Gastroesophageal sphincter (tissue), 4 donors: ENCODE data around the gene GPR4. TPM values are rescaled to one million over a fixed set of nuclear protein-coding genes. Genes with fewer than 3 reads are reported as not detected.

Experiments used
- ATAC-seq: fragments of 150-250 bp; one replicate; pipeline ENCODE4 v1.9.1; 2016; ENCODE audit warnings: mild to moderate bottlenecking, moderate library complexity
- H3K27ac ChIP-seq, 4 donors: fragments of 200-600 bp; sonication (generic) in 3 of 4; 1 replicate in 3 of 4; 2 replicates in 1 of 4; pipeline ENCODE4 v1.5.1; 2016 to 2019
- H3K27me3 ChIP-seq: fragments of 200-600 bp; sonication (generic); one replicate; pipeline ENCODE4 v1.5.1; 2019
- H3K36me3 ChIP-seq, 2 donors: fragments of 200-600 bp; sonication (generic); one replicate each; pipeline ENCODE4 v1.5.1; 2019; ENCODE audit warnings: control low read depth in 1 of 2
- H3K4me1 ChIP-seq, 3 donors: fragments of 200-600 bp; sonication (generic); 1 replicate in 2 of 3; 2 replicates in 1 of 3; pipeline ENCODE4 v1.5.1; 2016 to 2019; ENCODE audit warnings: control low read depth in 2 of 3
- H3K4me3 ChIP-seq, 2 donors: fragments of 200-600 bp; sonication (generic); one replicate each; pipeline ENCODE4 v1.5.1; 2019; ENCODE audit warnings: mild to moderate bottlenecking in 1 of 2, moderate library complexity in 1 of 2
- H3K9me3 ChIP-seq, 3 donors: fragments of 200-600 bp; sonication (generic); one replicate each; pipeline ENCODE4 v1.5.1; 2017 to 2019; ENCODE audit warnings: control low read depth in 2 of 3
- CTCF ChIP-seq, 4 experiments: fragments of 200-600 bp in 2 of 4; fragments of 450-650 bp in 2 of 4; sonication (generic) in 1 of 4; IDR thresholded peaks; one replicate each; pipeline ENCODE4 v1.5.1; 2017 to 2019; ENCODE audit warnings: antibody characterized with exemption in 4 of 4, mild to moderate bottlenecking in 2 of 4, moderate library complexity in 2 of 4
- EP300 ChIP-seq: sonication (generic); formaldehyde crosslinking; IDR thresholded peaks from one replicate; pipeline ENCODE4 v1.6.1; 2017; ENCODE audit warnings: antibody characterized with exemption, mild to moderate bottlenecking
- POLR2A ChIP-seq, 2 donors: fragments of 450-650 bp; IDR thresholded peaks; one replicate each; pipeline ENCODE4 v1.6.1; 2017; ENCODE audit warnings: antibody characterized with exemption in 2 of 2, mild to moderate bottlenecking in 2 of 2, moderate library complexity in 1 of 2
- POLR2AphosphoS5 ChIP-seq: sonication (generic); formaldehyde crosslinking; IDR thresholded peaks from one replicate; pipeline ENCODE4 v1.6.1; 2017; ENCODE audit warnings: antibody characterized with exemption
- WGBS, 2 donors: methylation state at CpG; one replicate each; pipeline ENCODE4 v1.1.5; 2018; ENCODE audit warnings: low coverage in 1 of 2; 5-methylcytosine and 5-hydroxymethylcytosine counted together
- total RNA-seq, 4 donors: library from RNA; depleted of rRNA; stranded (reverse); fragments of >200 nt; gene quantifications; one replicate each; pipeline ENCODE4 v1.1.0, GENCODE V29; 2016

GPR4 gene
- total RNA-seq: 1 to 10 TPM in 3 of 4 donors, under 1 TPM in 1; 0.62 to 4.4 (median 2.8) TPM

- H3K9me3 ChIP-seq: no peaks in the 10 kb centered on the region
- H3K27ac ChIP-seq: peak within 1 kb of the TSS in 3 of 4 donors; percentile 38 to 74 (median 43)
- ATAC-seq: peak; percentile 44
- no peak for TF ChIP-seq POLR2AphosphoS5
- TF ChIP-seq CTCF (IDR thresholded peaks at IDR 0.05): no peak
- no peak for TF ChIP-seq POLR2A (IDR thresholded peaks at IDR 0.05)
- TF ChIP-seq EP300: no peak
- peak within 1 kb of the TSS; percentile 13 to 52 for H3K4me3 ChIP-seq
- WGBS, 2 donors: 0% methylated on average over 12 to 17 of the region's 52 CpGs
- H3K27me3 ChIP-seq: peaks cover 69% of the 10 kb centered on the region
- no peaks in the 10 kb centered on the region for H3K36me3 ChIP-seq
- H3K4me1 ChIP-seq: peaks cover 0 to 49% (median 0%) of the 10 kb centered on the region in 3 donors
Observed at GRCh38 chr19:45601524-45602374, at the start of gene GPR4. GPR4 (minus strand) TSS chr19:45602212; CDS start chr19:45591866, 10,346 bp downstream.

GRCh38 chr19:45650722-45651121 lies 48.7 kb upstream of the GPR4 start:
- ATAC-seq: no peak
- H3K4me1 ChIP-seq: peaks cover 0 to 7% (median 0%) of the 10 kb centered on the region in 3 donors
- TF ChIP-seq POLR2A (IDR thresholded peaks at IDR 0.05) (no peak), EP300 (no peak), POLR2AphosphoS5 (no peak), CTCF (IDR thresholded peaks at IDR 0.05) (no peak)
- no peak overlapping the region for H3K27ac ChIP-seq
- no peak overlapping the region for H3K4me3 ChIP-seq
- WGBS, 2 donors: 68 to 90% methylated on average over 3 of the region's 3 CpGs
- H3K9me3 ChIP-seq: no peaks in the 10 kb centered on the region
- peaks cover 33% of the 10 kb centered on the region for H3K27me3 ChIP-seq
- H3K36me3 ChIP-seq: no peaks in the 10 kb centered on the region

GRCh38 chr19:45646345-45646698 lies 44.3 kb upstream of the GPR4 start:
- H3K27me3 ChIP-seq: peaks cover 67% of the 10 kb centered on the region
- no peak for ATAC-seq
- peaks cover 0 to 41% (median 10%) of the 10 kb centered on the region in 3 donors for H3K4me1 ChIP-seq
- no peaks in the 10 kb centered on the region for H3K9me3 ChIP-seq
- 9 to 11% methylated on average over 8 of the region's 9 CpGs for WGBS, 2 donors
- no peak overlapping the region for H3K27ac ChIP-seq
- TF ChIP-seq CTCF (IDR thresholded peaks at IDR 0.05): no peak
- TF ChIP-seq EP300: no peak
- no peak for TF ChIP-seq POLR2A (IDR thresholded peaks at IDR 0.05)
- TF ChIP-seq POLR2AphosphoS5: no peak
- no peaks in the 10 kb centered on the region for H3K36me3 ChIP-seq
- peak overlapping the region in 1 of 2 donors; percentile 38 for H3K4me3 ChIP-seq

DNA sequence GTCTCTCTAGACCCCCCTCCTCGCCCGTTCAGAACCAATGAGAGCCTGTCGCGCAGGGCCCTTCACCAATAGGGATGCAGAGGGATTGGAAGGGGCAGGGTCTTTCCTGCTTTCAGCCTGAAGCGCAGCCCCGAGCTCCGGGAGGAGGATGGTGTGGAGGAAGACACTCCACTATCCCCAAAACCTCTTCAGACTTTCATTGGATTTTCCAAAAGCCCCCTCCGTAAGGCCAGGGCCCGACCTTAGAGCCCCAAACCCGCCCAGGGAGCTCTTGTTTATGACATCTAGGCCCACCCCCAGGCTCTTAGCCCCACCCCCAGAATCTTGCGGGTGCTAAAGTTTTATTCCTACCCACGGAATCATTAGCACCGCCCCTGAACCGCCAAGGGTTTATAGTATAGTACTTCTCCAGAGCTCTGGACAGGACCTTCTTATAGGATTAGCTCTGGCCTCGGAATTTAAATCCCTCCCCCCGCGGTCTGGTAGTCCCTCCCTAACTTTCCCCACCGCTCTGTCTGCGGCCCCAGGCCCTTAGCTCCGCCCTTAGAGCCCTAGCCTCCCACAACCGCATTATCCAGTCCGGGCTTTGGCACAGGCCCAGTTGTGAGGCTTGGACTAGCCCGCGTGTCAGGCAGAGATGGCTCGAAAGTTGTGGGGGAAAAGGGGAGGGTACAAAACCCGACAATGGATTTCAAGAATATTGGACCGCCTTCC lies 43.8 kb upstream of the GPR4 start:
- peak; percentile 79 for ATAC-seq
- TF ChIP-seq EP300 (no peak), CTCF (IDR thresholded peaks at IDR 0.05) (no peak), POLR2AphosphoS5 (no peak), POLR2A (IDR thresholded peaks at IDR 0.05) (no peak)
- Histone ChIP-seq H3K27me3 (peaks cover 67% of the 10 kb centered on the region), H3K4me1 (peaks cover 0 to 46% (median 10%) of the 10 kb centered on the region in 3 donors), H3K9me3 (no peaks in the 10 kb centered on the region), H3K36me3 (no peaks in the 10 kb centered on the region), H3K27ac (peak overlapping the region in 1 of 4 donors; percentile 7), H3K4me3 (peak overlapping the region; percentile 15 to 38)
- WGBS, 2 donors: 0 to 2% methylated on average over 13 to 17 of the region's 27 CpGs
